ENCODE results near the gene DDX10. TPM values are rescaled to one million over a fixed set of nuclear protein-coding genes. Genes with fewer than 3 reads are reported as not detected.

The DDX10 gene
- total and polyA plus RNA-seq, 2 of the 8 experiments (the other 6 are each of a cell fraction or from before 2014, with no cell fraction given): 49.2 to 52.2 TPM

GRCh38 chr11:108713076-108713790 lies 48.4 kb downstream of the DDX10 start:
- Histone ChIP-seq H4K91ac (replicated peaks; ENCODE audit: insufficient read length, low read length) (no peak overlapping the region), H3K4me1 (replicated peaks in 1 of 4; ENCODE audit: control insufficient read depth in 3 of 4, insufficient read depth in 4 of 4, low read length in 3 of 4) (no peaks in the 10 kb centered on the region), H3K56ac (replicated peaks; ENCODE audit: insufficient read length, low read depth, low read length) (no peak overlapping the region), H4K5ac (ENCODE audit: insufficient read length, low read depth, low read length) (no peak overlapping the region), H3K18ac (ENCODE audit: extremely low read depth, low read length) (no peak overlapping the region), H2BK120ac (replicated peaks; ENCODE audit: low read depth, low read length) (no peak overlapping the region), H3K27me3 (replicated peaks in 1 of 4; ENCODE audit: control insufficient read depth in 3 of 4, extremely low read depth in 1 of 4, insufficient read depth in 3 of 4, low read length in 3 of 4) (no peaks in the 10 kb centered on the region), H2AK5ac (ENCODE audit: low read depth, low read length) (no peak overlapping the region), H3K23ac (ENCODE audit: insufficient read length) (no peak overlapping the region), H4K20me1 (replicated peaks in 1 of 2; ENCODE audit: control insufficient read depth in 1 of 2, insufficient read depth in 2 of 2, low read length in 2 of 2) (no peaks in the 10 kb centered on the region), H2BK5ac (ENCODE audit: low read depth, low read length) (no peak overlapping the region), H2BK20ac (ENCODE audit: low read length) (no peak overlapping the region), H2BK12ac (ENCODE audit: low read depth, low read length) (no peak overlapping the region), H3K4me3 (ENCODE audit: extremely low read depth in 1 of 4, insufficient read depth in 2 of 4, low read depth in 3 of 4, low read length in 4 of 4) (no peak overlapping the region), H2AFZ (ENCODE audit: low read length) (no peak overlapping the region), H3K4ac (replicated peaks; ENCODE audit: insufficient read length, low read depth, low read length) (peak overlapping the region; percentile 91), H3K79me2 (ENCODE audit: control insufficient read depth in 1 of 2, insufficient read depth in 2 of 2, low read length in 2 of 2) (peaks cover 0 to 6% of the 10 kb centered on the region in 2 experiments; a peak in 3 of 4 replicates), H3K79me1 (ENCODE audit: low read depth, low read length) (no peaks in the 10 kb centered on the region; the same call in 1 of the 2 replicates), H3K9me3 (ENCODE audit: insufficient read depth in 2 of 2, low read depth in 1 of 2, low read length in 1 of 2) (peaks cover 0 to 4% of the 10 kb centered on the region in 2 experiments; a peak in 1 of 4 replicates), H3K36me3 (ENCODE audit: control insufficient read depth in 2 of 4, insufficient read depth in 4 of 4, low read length in 3 of 4) (peaks cover 0 to 19% (median 5%) of the 10 kb centered on the region in 4 experiments; a peak in 3 of 8 replicates), H3K9ac (replicated peaks in 1 of 4; ENCODE audit: extremely low read depth in 1 of 4, low read depth in 3 of 4, low read length in 3 of 4) (no peak overlapping the region), H2BK15ac (ENCODE audit: low read length) (no peak overlapping the region), H3K27ac (ENCODE audit: low read depth, low read length) (no peak overlapping the region), H4K8ac (ENCODE audit: extremely low read depth, insufficient read depth, low read length) (no peak overlapping the region), H3K14ac (ENCODE audit: insufficient read length) (no peak overlapping the region), H3K23me2 (ENCODE audit: low read depth, low read length) (no peaks in the 10 kb centered on the region; the same call in 1 of the 2 replicates), H3K4me2 (ENCODE audit: insufficient read depth in 1 of 2, low read depth in 2 of 2, low read length in 2 of 2) (no peak overlapping the region)
- no peak for TF ChIP-seq TAF1 (IDR thresholded peaks at IDR 0.05; ENCODE audit: low read depth, low read length)
- no peak for DNase-seq (ENCODE audit: low read depth in 1 of 2, low spot score in 2 of 2)
- POLR2A ChIA-PET (ENCODE audit: partially characterized antibody): interaction anchor here (0.9 kb wide), 1 partner anchor 90 kb away, joined by 3 read pairs; no protein-coding TSS in a partner anchor
- 93% methylated on average over 4 of the region's 4 CpGs; no CpG with 5 or more reads in 1 of the 2 experiments for WGBS, 2 experiments (ENCODE audit: extremely low coverage in 1 of 2, insufficient coverage in 1 of 2, insufficient read length in 1 of 2, insufficient replicate concordance in 2 of 2, low coverage in 1 of 2, low lambda C conversion rate in 2 of 2, missing lambda C conversion rate in 1 of 2)
- FAIRE-seq: no peak
- CTCF ChIA-PET (ENCODE audit: partially characterized antibody): interaction anchor here (1.2 kb wide), 1 partner anchor 29 kb away, joined by 3 read pairs; no protein-coding TSS in a partner anchor

All from H1 (cell line).